HG03457 (cell line): ENCODE results near the gene PCDHGC3.
A peak's percentile ranks its signal among the peaks of the same experiment; 100 is the strongest.

Source experiments
- ATAC-seq: cut with Tn5 transposase; IDR thresholded peaks from one replicate; pipeline ENCODE4 v1.9.1; 2021; ENCODE audit warnings: moderate number of reproducible peaks; ENCODE audit not compliant: unreplicated experiment

PCDHGC3 gene

DNA sequence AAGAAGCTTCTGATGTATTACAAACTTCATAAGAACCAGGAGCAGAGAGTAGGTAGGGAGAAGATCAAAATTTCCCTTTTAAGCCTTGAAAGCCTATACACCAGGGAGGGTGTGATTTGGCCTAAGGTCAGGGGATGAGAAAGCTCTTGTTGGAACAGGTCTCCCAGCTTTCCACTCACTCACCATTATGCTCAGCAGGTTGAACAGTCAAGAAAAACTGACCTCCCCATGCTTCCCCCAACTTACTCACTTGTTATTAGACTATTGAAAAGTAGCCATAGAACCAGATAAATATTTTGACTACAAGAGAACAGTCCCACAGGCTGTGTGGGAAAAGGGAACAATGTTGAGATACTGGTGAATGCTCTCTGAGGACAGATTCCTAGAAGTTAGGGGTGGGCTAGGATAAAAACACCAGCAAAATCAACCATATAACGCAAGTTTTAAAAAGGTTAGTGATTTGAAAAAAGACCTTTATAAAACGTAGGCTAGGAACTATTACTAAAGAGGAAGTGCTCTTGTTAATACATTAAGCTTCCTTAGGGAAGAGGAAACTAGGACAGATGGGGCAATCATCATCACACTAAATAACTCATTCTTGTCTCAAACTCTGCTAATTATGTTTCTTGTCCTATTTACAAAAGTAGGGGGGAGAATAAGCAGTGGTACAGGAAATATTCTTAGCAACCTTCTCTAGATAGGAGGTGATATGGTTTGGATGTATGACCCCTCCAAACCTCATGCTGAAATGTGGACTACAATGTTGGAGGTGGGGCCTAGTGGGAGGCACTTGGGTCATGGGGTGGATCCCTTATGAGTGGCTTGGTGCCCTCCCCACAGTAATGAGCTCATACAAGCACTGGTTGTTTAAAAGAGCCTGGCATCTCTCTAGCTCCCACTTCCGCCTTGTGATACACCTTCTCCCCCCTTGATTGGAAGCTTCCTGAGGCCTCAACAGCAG lies 44.1 kb downstream of the PCDHGC3 start:
- no peak for ATAC-seq

DNA sequence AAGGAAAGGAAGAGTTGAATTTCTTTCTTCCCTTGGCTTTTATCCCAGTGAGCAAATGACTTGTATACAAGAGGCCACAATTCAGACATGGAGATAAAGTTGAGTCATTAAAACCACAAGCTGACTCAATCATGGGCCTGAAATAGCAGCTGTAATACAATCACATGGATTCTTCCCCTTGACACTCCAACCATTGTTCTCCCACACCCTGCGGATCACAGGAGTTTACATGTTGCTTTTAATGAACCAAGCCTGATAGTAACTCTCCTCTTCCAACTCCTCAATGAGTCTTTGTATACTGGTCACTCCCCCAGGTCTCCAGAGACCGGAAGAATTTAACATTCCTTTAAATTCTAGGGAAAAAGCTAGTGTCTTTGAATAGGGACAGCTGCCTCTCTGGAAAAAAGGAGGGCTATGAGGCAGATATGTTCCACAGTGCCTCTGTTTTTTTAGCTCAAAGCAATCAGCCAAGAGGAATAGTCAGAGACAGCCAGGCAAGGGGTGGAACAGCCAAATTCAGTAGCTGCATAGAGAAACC lies 45.5 kb downstream of the PCDHGC3 start:
- ATAC-seq, result no peak

DNA sequence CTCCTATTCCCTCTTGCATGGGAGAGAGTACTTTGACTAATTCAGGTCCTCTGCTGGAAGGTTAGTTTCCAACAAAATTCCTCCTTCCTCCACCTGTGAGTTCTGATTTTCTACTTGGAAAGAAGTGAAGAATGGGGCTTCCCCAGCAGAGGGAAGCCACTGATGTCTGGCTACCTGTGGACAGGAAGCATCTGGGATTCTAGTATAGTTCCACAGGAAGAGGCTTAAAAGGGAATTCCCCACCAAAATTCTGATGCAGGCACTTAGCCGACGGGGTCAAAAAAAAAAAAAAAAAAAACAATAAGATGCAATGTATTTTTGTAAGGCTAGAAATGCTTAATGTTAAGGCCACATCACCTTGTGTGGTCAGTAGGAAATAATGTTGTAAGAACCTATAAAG lies 46.5 kb downstream of the PCDHGC3 start:
- no peak for ATAC-seq

DNA sequence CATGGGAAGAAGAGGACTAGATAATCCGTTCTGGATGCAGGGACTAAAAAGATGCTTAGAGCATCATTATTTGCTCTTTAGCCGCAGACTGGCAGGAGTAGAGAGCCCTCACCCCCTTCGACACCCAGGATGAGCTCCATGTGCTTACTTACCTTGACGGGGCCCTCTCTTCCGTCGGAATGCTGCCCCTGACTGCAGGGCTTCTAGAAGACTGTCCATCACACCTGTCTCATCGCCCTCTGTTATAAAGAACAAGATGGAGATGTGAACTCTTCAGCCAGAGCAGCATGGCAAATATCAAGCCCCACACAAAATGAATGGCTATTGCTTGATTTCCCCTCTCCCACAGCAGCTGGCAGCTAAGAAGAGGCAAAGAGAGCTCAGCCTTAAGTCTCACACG lies 48.2 kb downstream of the PCDHGC3 start:
- ATAC-seq, result no peak

DNA sequence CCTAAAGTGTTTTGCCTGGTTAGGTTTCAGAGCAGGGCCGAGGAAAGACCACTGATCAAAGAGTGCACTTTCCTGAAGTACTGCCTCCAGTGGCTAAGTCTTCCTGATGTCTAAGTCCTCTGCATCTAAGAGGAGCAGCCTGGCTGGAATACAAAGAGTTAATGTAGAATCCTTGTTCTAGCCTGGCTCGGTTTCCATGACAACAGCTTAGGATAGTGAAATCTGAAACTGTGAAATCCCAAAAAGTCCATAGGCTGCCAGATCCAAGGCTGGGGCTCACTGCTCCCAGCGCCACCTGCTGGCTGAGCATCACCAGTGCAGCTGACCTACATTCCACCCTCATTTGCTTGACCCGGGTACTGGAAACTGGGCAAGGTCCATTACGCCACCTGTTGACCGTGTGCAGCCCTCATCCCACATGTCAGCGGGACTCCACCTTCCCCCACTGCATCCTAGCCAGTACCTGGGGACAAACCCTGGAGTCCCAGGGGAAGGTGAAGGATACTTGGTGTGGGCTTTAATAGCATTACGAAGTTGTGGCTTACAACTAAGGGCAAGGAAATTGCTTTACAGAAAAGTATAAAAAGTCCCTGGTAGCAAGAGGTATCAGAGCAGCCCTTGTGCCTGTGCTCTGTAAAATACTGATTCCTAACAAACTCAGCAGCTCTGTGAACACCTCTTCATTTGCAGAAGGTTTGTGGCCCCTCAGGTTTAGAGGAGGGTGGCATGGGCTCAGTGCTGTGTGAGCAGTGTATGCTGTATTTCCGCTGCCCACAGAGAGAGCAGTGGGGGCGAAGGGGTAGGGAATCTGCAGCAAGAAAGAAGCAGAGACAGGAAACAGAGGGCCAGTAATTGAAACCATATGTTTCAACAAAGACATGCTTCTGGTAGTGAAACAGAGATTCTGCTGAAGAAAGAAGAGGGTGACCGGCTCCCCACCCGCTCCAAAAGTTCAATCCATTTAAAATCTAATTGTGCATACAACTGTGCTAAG lies 49.1 kb downstream of the PCDHGC3 start:
- ATAC-seq, result peak; percentile 69

DNA sequence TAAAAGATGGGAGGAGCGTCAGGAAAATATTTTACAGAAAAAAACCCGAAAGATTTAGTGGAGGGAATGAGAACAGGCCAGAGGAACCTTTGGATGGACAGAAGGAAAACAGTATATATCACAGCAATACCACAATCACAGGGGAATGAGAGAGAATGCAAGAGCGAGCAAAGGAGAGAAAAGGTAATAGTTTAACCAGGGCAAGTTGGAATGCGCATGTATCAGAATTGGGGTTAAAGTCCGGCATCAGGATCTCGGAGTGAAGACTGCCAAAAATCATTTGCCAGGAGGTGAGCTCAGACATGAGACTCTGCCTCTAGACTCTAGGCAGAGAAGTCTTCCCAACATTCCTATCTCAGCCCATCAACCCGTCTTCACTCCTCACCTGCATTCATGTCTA lies 49.9 kb downstream of the PCDHGC3 start:
- ATAC-seq, result no peak

DNA sequence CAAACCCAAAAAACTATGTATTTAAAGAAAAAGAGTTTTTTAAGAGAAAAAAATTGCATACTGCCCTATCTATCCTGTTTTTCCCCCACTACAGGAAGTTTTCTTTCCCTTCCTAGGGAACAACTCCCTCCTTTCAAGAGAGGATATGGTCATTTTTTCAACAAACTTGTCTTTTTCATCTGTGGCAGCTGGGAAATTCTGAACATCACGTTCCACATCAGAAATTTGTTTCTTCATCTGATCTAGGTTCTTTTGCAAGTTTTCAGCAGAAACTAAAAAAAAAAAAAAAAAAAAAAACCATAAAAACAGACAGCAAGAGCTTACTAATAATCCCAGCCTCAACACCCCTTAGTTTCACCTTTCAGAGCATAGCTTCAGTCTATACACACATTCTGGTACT lies 51.7 kb downstream of the PCDHGC3 start:
- ATAC-seq, result no peak
